Thymus (tissue), 11 donors: ENCODE measurements around the gene TGDS. TPM values are rescaled to one million over a fixed set of nuclear protein-coding genes. Genes with fewer than 3 reads are reported as not detected.

Experiments used
- DNase-seq, 9 donors: peaks; one replicate each; pipeline ENCODE4 v3.0.0-alpha.2; 2013; ENCODE audit warnings: low spot score in 9 of 9, low read depth in 6 of 9, missing footprints in 1 of 9
- H3K27ac ChIP-seq, 2 donors: one replicate each; pipeline ENCODE4 v1.5.1; 2013; ENCODE audit warnings: control low read depth in 1 of 2, low read depth in 1 of 2, low read length in 1 of 2, mild to moderate bottlenecking in 1 of 2, moderate library complexity in 1 of 2
- H3K27me3 ChIP-seq, 2 donors: one replicate each; pipeline ENCODE4 v1.5.1; 2013; ENCODE audit warnings: low read length in 1 of 2; ENCODE audit not compliant: control insufficient read depth in 2 of 2, insufficient read depth in 1 of 2
- H3K36me3 ChIP-seq, 2 donors: one replicate each; pipeline ENCODE4 v1.5.1; 2013; ENCODE audit warnings: low read length in 1 of 2, mild to moderate bottlenecking in 1 of 2, moderate library complexity in 1 of 2; ENCODE audit not compliant: control insufficient read depth in 2 of 2, insufficient read depth in 2 of 2
- H3K4me1 ChIP-seq, 2 donors: one replicate each; pipeline ENCODE4 v1.5.1; 2013; ENCODE audit warnings: low read length in 2 of 2; ENCODE audit not compliant: control insufficient read depth in 2 of 2, insufficient read depth in 2 of 2
- H3K4me3 ChIP-seq, 2 donors: one replicate each; pipeline ENCODE4 v1.5.1; 2013; ENCODE audit warnings: low read length in 2 of 2, control low read depth in 1 of 2, mild to moderate bottlenecking in 1 of 2
- H3K9me3 ChIP-seq, 2 donors: one replicate each; pipeline ENCODE4 v1.5.1; 2013; ENCODE audit warnings: low read length in 1 of 2, mild to moderate bottlenecking in 1 of 2; ENCODE audit not compliant: control insufficient read depth in 2 of 2, insufficient read depth in 1 of 2
- WGBS: extraction: QIAGEN DNeasy Blood & Tissue Kit; methylation state at CpG from one replicate; pipeline ENCODE4 v1.1.7; 2013; 5-methylcytosine and 5-hydroxymethylcytosine counted together
- polyA plus RNA-seq: library from polyadenylated mRNA; stranded (reverse); fragments of 200-250 nt; gene quantifications from one replicate; pipeline ENCODE4 v1.2.3, GENCODE V29; 2013
- total RNA-seq: library from RNA; stranded (reverse); fragments of 120-200 nt; gene quantifications from one replicate; pipeline ENCODE4 v1.2.4, GENCODE V29; 2013
- donor health status: healthy.

The TGDS gene
- total and polyA plus RNA-seq, 2 donors, result 23.8 to 27.2 TPM

- Histone ChIP-seq H3K9me3 (no peaks in the 10 kb centered on the region), H3K36me3 (peaks cover 7 to 19% of the 10 kb centered on the region in 2 donors), H3K4me1 (peaks cover 8 to 17% of the 10 kb centered on the region in 2 donors), H3K27ac (peak overlapping the region; percentile 64 to 73), H3K27me3 (no peaks in the 10 kb centered on the region), H3K4me3 (peak overlapping the region; percentile 66 to 77)
- peak in 4 of 9 donors; percentile 25 to 61 (median 30) for DNase-seq
- 11% methylated on average over 16 of the region's 16 CpGs for WGBS
Measured at GRCh38 chr13:94595001-94595949, 677 bp downstream of the TGDS start.

- WGBS, result 95% methylated on average over 3 of the region's 3 CpGs
- Histone ChIP-seq H3K36me3 (peaks cover 7 to 22% of the 10 kb centered on the region in 2 donors), H3K27me3 (no peaks in the 10 kb centered on the region), H3K27ac (no peak overlapping the region), H3K9me3 (no peaks in the 10 kb centered on the region), H3K4me3 (no peak overlapping the region), H3K4me1 (peaks cover 8 to 13% of the 10 kb centered on the region in 2 donors)
- no peak for DNase-seq
Measured at GRCh38 chr13:94590744-94591143, 5.2 kb downstream of the TGDS start.

DNA sequence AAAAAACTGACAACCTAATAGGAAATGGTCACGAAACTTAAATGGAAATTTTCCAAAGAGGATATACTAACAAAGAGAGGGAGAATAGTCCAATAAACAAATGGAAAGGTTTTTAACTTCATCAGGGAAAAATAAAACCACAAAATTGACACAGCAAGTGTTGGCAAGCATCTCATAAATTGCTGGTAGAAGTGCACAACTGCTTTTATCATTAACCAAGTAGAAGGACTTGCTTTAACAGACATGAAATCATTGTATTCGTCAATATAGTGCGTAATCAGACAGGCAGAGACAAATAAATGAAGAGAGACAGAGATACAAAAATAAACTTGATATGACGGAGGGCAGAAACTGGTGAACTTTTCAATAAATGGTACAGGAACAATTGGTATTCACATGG, 7.4 kb downstream of the TGDS start:
- H3K9me3 ChIP-seq, result no peaks in the 10 kb centered on the region
- peaks cover 9 to 30% of the 10 kb centered on the region in 2 donors for H3K36me3 ChIP-seq
- WGBS, result 98% methylated on average over 4 of the region's 4 CpGs
- no peaks in the 10 kb centered on the region for H3K4me1 ChIP-seq
- H3K4me3 ChIP-seq, result no peak overlapping the region
- DNase-seq, result no peak
- no peak overlapping the region for H3K27ac ChIP-seq
- H3K27me3 ChIP-seq, result no peaks in the 10 kb centered on the region

DNA sequence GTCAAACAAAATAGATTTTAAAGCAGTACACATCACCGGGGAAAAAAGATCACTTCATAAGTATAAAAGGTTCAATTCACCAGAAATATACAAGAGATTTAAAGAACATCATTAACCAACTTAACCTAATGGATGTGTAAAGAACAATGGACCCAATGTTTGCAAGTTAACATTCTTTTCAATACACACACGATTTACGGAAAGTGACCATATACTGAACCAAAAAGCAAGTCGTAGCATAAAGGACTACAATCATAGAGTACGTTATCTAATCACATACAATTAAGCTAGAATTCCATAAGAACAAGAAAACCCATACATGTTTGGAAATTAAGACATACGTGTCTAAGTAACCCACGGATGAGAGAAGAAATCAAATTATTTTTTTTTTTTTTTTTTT, 9.6 kb downstream of the TGDS start:
- WGBS, result 98% methylated on average over 7 of the region's 7 CpGs
- H3K36me3 ChIP-seq, result peaks cover 9 to 34% of the 10 kb centered on the region in 2 donors

DNA sequence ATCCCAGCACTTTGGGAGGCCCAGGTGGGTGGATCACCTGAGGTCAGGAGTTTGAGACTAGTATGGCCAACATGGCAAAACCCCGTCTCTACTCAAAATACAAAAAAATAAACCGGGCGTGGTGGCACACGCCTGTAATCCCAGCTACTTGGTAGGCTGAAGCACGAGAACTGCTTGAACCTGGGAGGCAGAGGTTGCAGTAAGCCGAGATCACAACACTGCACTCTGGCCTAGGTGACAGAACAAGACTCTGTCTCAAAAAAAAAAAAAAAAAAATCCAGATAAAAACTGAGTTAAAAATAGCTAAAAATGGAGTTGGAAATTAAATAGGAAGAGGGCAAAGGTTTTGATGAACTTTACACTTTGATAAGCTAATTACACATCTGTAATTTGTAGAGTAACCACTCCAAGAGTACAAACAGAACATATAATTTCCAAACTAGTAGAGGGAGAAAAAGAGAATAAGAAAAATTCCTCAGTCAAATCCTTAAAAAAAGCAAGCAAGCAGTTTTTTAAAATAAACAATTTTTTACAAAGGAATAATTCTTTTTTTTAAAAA, 10.3 kb downstream of the TGDS start:
- Histone ChIP-seq H3K9me3 (no peaks in the 10 kb centered on the region), H3K4me1 (no peaks in the 10 kb centered on the region), H3K36me3 (peaks cover 12 to 37% of the 10 kb centered on the region in 2 donors), H3K27me3 (no peaks in the 10 kb centered on the region), H3K4me3 (no peak overlapping the region), H3K27ac (no peak overlapping the region)
- DNase-seq, result no peak
- 97% methylated on average over 6 of the region's 6 CpGs for WGBS

More for the DNA sequence above, 9.6 kb downstream of the TGDS start:
- DNase-seq, result no peak
- Histone ChIP-seq H3K27me3 (no peaks in the 10 kb centered on the region), H3K27ac (no peak overlapping the region), H3K4me3 (no peak overlapping the region), H3K9me3 (no peaks in the 10 kb centered on the region), H3K4me1 (no peaks in the 10 kb centered on the region)

GRCh38 chr13:94583926-94584325, 12.0 kb downstream of the TGDS start:
- peaks cover 21 to 48% of the 10 kb centered on the region in 2 donors for H3K36me3 ChIP-seq
- 99% methylated on average over 1 of the region's 1 CpG for WGBS
- H3K4me3 ChIP-seq, result no peak overlapping the region

DNA sequence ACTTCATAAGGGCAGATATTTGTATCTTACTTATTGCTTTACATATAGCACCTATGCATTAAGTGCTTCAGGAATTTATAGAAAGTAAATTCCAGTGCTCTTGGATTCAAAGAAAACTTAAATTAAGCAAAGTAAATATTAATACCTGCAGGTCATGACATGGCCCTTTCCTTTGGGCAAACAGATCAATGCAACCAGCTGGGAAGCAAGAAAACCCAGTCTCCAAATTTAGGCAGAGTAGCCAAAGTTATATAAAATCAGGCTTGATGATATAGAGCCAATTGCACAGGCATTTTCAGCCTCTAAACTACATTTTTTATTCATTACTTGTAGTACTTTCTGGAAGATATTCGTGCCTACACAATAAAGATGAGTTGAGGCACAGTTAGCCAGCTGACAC, 16.9 kb downstream of the TGDS start:
- H3K36me3 ChIP-seq, result peaks cover 23 to 70% of the 10 kb centered on the region in 2 donors
- no peak overlapping the region for H3K27ac ChIP-seq
- WGBS, result 100% methylated on average over 1 of the region's 1 CpG

More at GRCh38 chr13:94583926-94584325, 12.0 kb downstream of the TGDS start:
- Histone ChIP-seq H3K4me1 (no peaks in the 10 kb centered on the region), H3K9me3 (no peaks in the 10 kb centered on the region), H3K27me3 (no peaks in the 10 kb centered on the region), H3K27ac (no peak overlapping the region)
- no peak for DNase-seq

DNA sequence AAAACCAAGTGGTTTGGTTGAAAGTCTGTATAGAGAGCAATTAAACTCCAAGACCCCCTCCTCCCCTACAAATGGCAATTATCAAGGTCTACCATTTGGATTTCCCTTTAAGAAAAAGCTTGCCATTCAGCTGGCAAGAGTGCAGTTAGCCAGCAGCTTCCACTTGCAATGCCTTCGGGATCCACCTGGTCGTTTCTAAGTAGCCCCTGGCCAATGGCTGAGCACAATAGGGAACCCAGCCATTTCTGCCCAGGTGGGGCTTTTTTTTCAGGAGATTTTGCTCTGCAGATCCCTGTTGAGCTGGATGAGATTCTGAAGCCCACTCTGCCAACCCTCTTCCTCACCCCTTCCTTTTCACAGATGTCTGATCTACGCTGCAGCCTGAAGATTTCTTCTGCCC, 26.3 kb downstream of the TGDS start:
- 98% methylated on average over 3 of the region's 3 CpGs for WGBS

More for the DNA sequence above, 16.9 kb downstream of the TGDS start:
- no peaks in the 10 kb centered on the region for H3K9me3 ChIP-seq
- no peak for DNase-seq
- no peak overlapping the region for H3K4me3 ChIP-seq
- no peaks in the 10 kb centered on the region for H3K27me3 ChIP-seq
- H3K4me1 ChIP-seq, result no peaks in the 10 kb centered on the region

GRCh38 chr13:94568443-94568842, 27.5 kb downstream of the TGDS start:
- Histone ChIP-seq H3K9me3 (no peaks in the 10 kb centered on the region), H3K27ac (no peak overlapping the region), H3K36me3 (peaks cover 43 to 46% of the 10 kb centered on the region in 2 donors), H3K4me1 (peaks cover 0 to 3% of the 10 kb centered on the region in 2 donors), H3K4me3 (no peak overlapping the region), H3K27me3 (no peaks in the 10 kb centered on the region)
- no peak for DNase-seq
- WGBS, result 99% methylated on average over 1 of the region's 1 CpG

More for the DNA sequence above, 26.3 kb downstream of the TGDS start:
- peaks cover 49 to 51% of the 10 kb centered on the region in 2 donors for H3K36me3 ChIP-seq
- H3K4me3 ChIP-seq, result no peak overlapping the region
- no peaks in the 10 kb centered on the region for H3K9me3 ChIP-seq
- no peaks in the 10 kb centered on the region for H3K27me3 ChIP-seq
- no peak for DNase-seq
- no peak overlapping the region for H3K27ac ChIP-seq
- H3K4me1 ChIP-seq, result peaks cover 0 to 5% of the 10 kb centered on the region in 2 donors
